Measurements from ENCODE around the gene MAPK8IP3.

MAPK8IP3 gene

DNA sequence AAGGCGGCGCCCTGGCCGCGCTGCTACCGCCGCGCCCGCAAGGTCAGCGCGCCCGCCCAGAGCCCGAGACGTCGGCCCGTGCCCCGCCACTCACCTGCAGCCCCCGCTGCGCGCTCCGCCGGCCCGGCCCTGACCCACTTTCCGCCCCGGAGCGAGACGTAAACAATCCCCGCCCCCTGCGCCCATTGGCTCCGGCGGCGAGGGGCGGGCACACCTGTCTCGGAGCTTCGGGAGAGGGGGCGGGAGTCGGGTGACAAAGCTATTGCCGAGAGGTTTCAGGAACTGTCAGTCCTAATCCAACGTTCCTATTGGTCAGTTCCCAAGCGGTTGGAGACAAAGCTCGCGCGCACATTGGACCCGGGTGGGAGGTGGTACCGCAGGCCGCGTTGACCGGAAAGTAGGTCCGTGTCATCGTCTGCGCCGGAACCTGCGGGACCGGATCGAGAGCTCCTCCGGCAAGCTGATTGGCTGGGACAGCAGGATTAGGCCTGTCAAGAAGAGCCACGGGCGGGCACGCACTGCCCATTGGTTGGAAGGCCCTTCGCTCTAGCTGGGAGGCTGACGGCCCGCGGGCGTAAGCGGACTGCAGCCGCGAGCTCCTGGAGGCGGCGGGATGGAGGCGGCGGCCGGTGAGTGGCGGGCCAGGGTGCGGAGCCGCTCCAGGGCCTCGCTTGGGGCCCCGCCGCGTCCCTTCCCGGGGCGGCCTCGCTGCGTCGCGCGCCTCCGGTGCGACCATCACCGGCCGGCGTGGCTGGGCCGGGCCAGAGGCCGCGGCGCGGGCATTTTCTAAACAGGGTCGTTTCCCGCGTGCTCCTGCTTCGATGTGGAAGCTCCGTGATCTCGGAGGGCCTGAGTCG is 76.6 kb downstream of the MAPK8IP3 start, which contains the start of the genes NUBP2 and SPSB3:
NUBP2 (plus strand) TSS at position 553 of the 857 bp plus-strand sequence; CDS start at position 614, 61 bp downstream.
SPSB3 (minus strand) TSS at position 164 of the 857 bp plus-strand sequence. CDS start 1,088 bp downstream, outside the sequence.
- Histone ChIP-seq H3K79me2 (ENCODE audit: insufficient read depth, low read length) (peaks cover 85% of the 10 kb centered on the region), H3K27me3 (ENCODE audit: insufficient read depth, low read length, poor library complexity) (no peaks in the 10 kb centered on the region), H3K27ac (ENCODE audit: low read length) (peak within 1 kb of the TSS; percentile 71), H3K36me3 (ENCODE audit: insufficient read depth, low read length) (peaks cover 67% of the 10 kb centered on the region), H3K4me1 (ENCODE audit: insufficient read depth, low read length) (peaks cover 50% of the 10 kb centered on the region), H3K4me3 (ENCODE audit: low read depth in 1 of 2, low read length in 2 of 2) (peak within 1 kb of the TSS; percentile 83 to 97), H3K4me2 (ENCODE audit: insufficient read depth, low read length) (peak within 1 kb of the TSS; percentile 95), H3K9me3 (ENCODE audit: insufficient read depth, low read length, severe bottlenecking) (no peaks in the 10 kb centered on the region), H3K9ac (ENCODE audit: low read depth, low read length) (peak within 1 kb of the TSS; percentile 83), H4K20me1 (ENCODE audit: insufficient read depth, low read length) (peaks cover 78% of the 10 kb centered on the region), H2AFZ (ENCODE audit: low read depth, low read length) (peak within 1 kb of the TSS; percentile 75)
- ATAC-seq (ENCODE audit: insufficient read depth, low read depth) (peak; percentile 89), DNase-seq (peak; percentile 100)
- no peak for TF ChIP-seq EZH2 (IDR thresholded peaks at IDR 0.05; ENCODE audit: borderline replicate concordance, low read depth, low read length, severe bottlenecking)
- TF ChIP-seq, protein P1, sequence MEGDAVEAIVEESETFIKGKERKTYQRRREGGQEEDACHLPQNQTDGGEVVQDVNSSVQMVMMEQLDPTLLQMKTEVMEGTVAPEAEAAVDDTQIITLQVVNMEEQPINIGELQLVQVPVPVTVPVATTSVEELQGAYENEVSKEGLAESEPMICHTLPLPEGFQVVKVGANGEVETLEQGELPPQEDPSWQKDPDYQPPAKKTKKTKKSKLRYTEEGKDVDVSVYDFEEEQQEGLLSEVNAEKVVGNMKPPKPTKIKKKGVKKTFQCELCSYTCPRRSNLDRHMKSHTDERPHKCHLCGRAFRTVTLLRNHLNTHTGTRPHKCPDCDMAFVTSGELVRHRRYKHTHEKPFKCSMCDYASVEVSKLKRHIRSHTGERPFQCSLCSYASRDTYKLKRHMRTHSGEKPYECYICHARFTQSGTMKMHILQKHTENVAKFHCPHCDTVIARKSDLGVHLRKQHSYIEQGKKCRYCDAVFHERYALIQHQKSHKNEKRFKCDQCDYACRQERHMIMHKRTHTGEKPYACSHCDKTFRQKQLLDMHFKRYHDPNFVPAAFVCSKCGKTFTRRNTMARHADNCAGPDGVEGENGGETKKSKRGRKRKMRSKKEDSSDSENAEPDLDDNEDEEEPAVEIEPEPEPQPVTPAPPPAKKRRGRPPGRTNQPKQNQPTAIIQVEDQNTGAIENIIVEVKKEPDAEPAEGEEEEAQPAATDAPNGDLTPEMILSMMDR (IDR thresholded peaks at IDR 0.05; ENCODE audit: borderline replicate concordance, extremely low read depth, low read length, poor library complexity, severe bottlenecking), result no peak

DNA sequence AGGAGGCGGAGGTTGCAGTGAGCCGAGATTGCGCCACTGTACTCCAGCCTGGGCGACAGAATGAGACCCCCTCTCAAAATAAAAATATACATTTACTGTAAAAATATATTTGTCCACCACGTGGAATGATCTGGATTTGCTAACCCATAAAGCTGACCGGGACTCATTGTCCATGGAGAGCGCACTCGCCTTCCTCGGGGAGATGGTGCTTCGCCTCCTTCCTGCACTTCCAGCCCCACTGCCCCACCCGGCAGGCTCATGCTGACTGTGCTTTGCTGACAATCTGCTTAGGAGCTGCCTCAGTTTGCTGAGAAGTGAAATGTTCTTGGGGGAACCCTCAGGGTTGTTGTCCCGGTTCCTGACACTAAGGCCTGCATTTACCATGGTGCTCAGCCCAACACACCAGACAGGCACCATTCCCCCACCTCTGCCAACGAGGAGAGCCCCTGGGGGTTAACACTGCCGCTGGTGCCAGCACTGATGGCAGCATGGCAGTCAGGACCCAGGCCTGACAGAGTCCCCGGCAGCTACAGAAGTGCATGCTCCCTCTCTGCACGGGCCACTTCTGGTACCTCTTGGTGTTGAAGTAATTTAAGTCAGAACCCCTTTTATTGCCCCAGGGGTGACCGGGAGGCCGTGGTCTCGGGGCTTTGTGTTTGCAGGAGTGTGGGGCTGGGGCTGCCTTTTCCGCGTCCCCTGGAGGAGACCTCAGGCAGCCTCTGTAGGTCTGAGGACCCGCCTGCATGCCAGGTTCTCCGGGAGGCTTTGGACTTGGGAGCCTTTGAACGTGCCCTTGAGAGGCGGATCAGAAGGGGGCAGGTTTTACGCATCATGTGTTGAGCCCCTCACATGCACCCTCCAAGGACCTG is 79.2 kb downstream of the MAPK8IP3 start:
- peak overlapping the region; percentile 34; the same call in 1 of the 2 replicates for H3K4me2 ChIP-seq (ENCODE audit: insufficient read depth, low read length)
- H3K4me3 ChIP-seq (ENCODE audit: low read depth in 1 of 2, low read length in 2 of 2), result no peak overlapping the region
- no peak overlapping the region for H3K9ac ChIP-seq (ENCODE audit: low read depth, low read length)
- TF ChIP-seq, protein P1 (IDR thresholded peaks at IDR 0.05; ENCODE audit: borderline replicate concordance, extremely low read depth, low read length, poor library complexity, severe bottlenecking), result no peak
- no peak for TF ChIP-seq EZH2 (IDR thresholded peaks at IDR 0.05; ENCODE audit: borderline replicate concordance, low read depth, low read length, severe bottlenecking)
- no peak overlapping the region for H2AFZ ChIP-seq (ENCODE audit: low read depth, low read length)
- H3K36me3 ChIP-seq (ENCODE audit: insufficient read depth, low read length), result peaks cover 69% of the 10 kb centered on the region
- no peaks in the 10 kb centered on the region for H3K27me3 ChIP-seq (ENCODE audit: insufficient read depth, low read length, poor library complexity)
- peaks cover 40% of the 10 kb centered on the region for H3K4me1 ChIP-seq (ENCODE audit: insufficient read depth, low read length)
- DNase-seq, result no peak
- H4K20me1 ChIP-seq (ENCODE audit: insufficient read depth, low read length), result peaks cover 83% of the 10 kb centered on the region
- peaks cover 74% of the 10 kb centered on the region for H3K79me2 ChIP-seq (ENCODE audit: insufficient read depth, low read length)
- no peak overlapping the region for H3K27ac ChIP-seq (ENCODE audit: low read length)
- H3K9me3 ChIP-seq (ENCODE audit: insufficient read depth, low read length, severe bottlenecking), result no peaks in the 10 kb centered on the region
- ATAC-seq (ENCODE audit: insufficient read depth, low read depth), result no peak

DNA sequence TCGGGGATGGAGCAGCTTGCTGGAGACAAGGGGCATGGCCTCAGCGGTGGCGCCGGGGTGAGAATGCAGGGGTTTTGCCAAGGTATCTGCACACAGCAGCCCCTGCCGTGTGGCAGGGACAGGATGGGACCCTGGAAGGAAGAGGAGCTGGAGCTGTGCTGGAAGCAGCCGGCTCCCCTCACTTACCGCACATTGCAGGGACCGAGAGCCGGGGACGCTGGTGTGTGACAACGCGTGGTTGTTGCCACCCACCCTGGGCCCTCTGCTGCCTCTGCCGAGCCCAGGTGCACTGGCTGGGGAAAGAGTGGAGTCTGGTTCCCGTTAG is 79.8 kb downstream of the MAPK8IP3 start:
- Histone ChIP-seq H3K9me3 (ENCODE audit: insufficient read depth, low read length, severe bottlenecking) (no peaks in the 10 kb centered on the region), H3K4me1 (ENCODE audit: insufficient read depth, low read length) (peaks cover 36% of the 10 kb centered on the region), H3K27ac (ENCODE audit: low read length) (no peak overlapping the region), H3K79me2 (ENCODE audit: insufficient read depth, low read length) (peaks cover 68% of the 10 kb centered on the region), H4K20me1 (ENCODE audit: insufficient read depth, low read length) (peaks cover 81% of the 10 kb centered on the region), H3K27me3 (ENCODE audit: insufficient read depth, low read length, poor library complexity) (no peaks in the 10 kb centered on the region), H2AFZ (ENCODE audit: low read depth, low read length) (no peak overlapping the region), H3K9ac (ENCODE audit: low read depth, low read length) (no peak overlapping the region), H3K4me3 (ENCODE audit: low read depth in 1 of 2, low read length in 2 of 2) (no peak overlapping the region), H3K4me2 (ENCODE audit: insufficient read depth, low read length) (no peak overlapping the region), H3K36me3 (ENCODE audit: insufficient read depth, low read length) (peaks cover 67% of the 10 kb centered on the region)
- no peak for DNase-seq
- TF ChIP-seq EZH2 (IDR thresholded peaks at IDR 0.05; ENCODE audit: borderline replicate concordance, low read depth, low read length, severe bottlenecking), result no peak
- TF ChIP-seq, protein P1 (IDR thresholded peaks at IDR 0.05; ENCODE audit: borderline replicate concordance, extremely low read depth, low read length, poor library complexity, severe bottlenecking), result no peak
- no peak for ATAC-seq (ENCODE audit: insufficient read depth, low read depth)

Measured in DND-41 (cell line).